Measurements from ENCODE around the gene MACO1. TPM values are rescaled to one million over a fixed set of nuclear protein-coding genes. Genes with fewer than 3 reads are reported as not detected.
A peak's percentile ranks its signal among the peaks of the same experiment; 100 is the strongest.
"Not testable (repeated sequence)": the region's sequence is repeated elsewhere in the genome, so short reads cannot be mapped to it uniquely, and the experiment has no call there.

Gene MACO1
- 15.2 TPM for total RNA-seq

- peak; percentile 92 for ATAC-seq
Observed at GRCh38 chr1:25430073-25430966, at the start of gene MACO1. MACO1 (plus strand) TSS chr1:25430897; CDS start chr1:25431099, 202 bp downstream.

- ATAC-seq = not testable (repeated sequence)
Observed at GRCh38 chr1:25382543-25382942, 48.2 kb upstream of the MACO1 start.

GRCh38 chr1:25383090-25383489, 47.6 kb upstream of the MACO1 start:
- ATAC-seq = not testable (repeated sequence)

- peak; percentile 62 for ATAC-seq
Observed at GRCh38 chr1:25383875-25384274, 46.8 kb upstream of the MACO1 start.

- not testable (repeated sequence) for ATAC-seq
Observed at GRCh38 chr1:25387096-25387495, 43.6 kb upstream of the MACO1 start.

DNA sequence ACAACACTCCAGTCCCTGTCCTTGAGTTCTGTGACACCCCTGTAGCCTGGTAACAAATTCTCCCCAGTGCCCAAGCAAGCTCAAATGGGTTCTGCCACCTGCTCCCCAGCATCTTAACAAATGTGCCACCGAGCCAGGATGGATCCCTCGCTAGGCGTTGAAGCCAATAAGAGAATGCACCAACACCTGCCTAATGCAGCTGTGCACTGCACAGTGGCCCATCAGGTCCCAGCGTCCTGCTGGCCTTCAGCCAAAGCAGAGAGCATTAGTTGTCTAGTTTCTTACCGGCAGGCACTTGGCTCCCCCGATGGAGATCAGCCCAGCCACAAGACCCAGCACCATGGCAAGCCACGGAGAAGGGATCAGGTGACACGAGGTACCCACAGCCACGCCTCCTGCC, 42.0 kb upstream of the MACO1 start:
- not testable (repeated sequence) for ATAC-seq

DNA sequence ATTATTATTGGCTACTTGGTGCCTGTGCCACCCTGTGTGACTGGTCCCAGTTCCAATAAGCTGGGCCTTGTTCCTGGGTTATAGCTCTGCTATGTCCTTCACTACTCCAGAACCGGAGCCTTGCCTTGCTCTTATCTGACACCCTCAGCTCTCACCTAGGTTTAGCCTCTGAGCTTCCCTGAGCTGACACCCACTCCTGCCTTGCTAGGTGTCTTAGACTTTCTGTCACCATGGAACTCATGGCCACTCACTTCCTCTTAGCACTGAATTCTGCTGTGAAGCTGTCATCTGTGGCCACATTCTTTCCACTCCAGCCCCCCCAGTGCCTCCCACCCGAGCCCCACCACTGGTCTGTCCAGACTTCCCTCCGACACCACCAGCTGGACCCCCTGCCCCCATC, 41.0 kb upstream of the MACO1 start:
- not testable (repeated sequence) for ATAC-seq

DNA sequence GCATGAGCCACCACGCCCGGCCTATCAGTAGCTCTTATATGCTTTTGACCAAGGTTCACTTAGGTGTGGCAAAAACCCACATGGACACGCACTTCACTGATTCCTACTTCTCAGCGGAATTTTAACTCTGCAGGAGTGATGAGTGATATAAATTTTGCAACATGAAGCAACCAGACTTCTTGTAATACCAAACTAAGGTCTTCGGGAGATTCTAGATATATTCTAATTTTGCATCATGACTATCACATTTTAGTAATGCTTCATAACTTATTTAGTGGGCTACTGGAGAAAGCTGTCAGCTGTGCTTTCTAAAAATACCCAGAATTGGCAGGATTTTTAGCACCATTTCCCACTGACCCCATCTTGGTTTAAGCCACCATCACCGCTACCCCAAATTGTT, 37.9 kb upstream of the MACO1 start:
- ATAC-seq = no peak

DNA sequence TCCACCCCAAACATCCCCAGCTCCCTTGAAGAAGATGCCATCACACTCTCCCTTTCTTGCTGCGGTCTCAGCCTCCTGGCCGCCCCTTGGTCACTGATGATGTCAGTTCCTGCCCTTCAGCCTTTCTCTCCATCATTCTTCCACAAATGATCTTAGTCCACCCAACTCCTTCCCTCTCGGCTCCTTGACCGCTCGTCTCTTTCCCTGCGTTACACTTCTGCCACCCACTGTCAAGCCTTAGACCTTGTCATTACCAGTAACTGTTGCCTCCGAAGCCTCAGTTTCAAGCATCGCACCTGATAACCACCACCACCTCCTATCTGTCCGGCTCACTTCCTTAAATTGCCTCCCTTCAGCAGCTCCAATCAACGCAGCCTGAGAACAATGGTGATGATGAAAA, 33.1 kb upstream of the MACO1 start:
- not testable (repeated sequence) for ATAC-seq

GRCh38 chr1:25398079-25398478, 32.6 kb upstream of the MACO1 start:
- ATAC-seq = not testable (repeated sequence)

DNA sequence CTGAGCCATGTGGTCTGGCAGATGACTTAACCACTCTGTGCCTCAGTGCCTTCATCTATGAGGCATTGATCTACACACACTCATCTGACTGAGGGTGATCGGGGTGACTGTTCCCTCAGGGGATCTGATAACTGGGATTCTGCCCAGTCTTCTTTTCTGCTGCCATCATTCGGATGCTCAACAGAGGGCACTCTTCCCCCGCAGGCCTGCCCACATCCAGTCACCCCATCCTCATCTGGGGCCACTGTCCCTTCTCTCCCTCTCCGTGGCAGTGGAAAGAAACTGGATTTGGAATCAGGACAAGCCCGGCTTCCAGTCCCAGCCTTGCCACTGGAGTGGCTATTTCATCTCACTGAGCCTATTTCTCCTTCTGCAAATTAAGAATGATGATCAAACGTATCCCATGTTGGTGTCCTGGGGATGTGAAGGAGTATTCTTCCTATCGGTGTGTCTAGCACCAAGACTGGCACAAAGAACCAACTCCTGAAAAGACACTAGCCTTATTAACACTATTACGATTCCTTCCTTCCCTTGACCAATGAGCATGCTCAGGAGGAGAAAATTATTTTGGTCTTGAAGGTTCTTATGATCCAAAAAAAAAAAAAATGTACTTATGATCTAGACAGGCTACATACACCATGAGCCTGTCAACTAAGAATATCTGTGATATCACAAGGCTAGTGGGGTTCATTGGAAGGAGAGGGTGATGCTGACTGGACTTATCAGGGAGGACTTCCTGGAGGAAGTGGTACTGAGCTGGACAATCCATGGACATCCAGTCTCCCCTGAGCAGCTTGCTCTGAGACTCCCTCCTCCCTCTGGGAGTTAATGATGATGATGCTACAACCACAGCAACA, 27.5 kb upstream of the MACO1 start:
- peak; percentile 76 for ATAC-seq

DNA sequence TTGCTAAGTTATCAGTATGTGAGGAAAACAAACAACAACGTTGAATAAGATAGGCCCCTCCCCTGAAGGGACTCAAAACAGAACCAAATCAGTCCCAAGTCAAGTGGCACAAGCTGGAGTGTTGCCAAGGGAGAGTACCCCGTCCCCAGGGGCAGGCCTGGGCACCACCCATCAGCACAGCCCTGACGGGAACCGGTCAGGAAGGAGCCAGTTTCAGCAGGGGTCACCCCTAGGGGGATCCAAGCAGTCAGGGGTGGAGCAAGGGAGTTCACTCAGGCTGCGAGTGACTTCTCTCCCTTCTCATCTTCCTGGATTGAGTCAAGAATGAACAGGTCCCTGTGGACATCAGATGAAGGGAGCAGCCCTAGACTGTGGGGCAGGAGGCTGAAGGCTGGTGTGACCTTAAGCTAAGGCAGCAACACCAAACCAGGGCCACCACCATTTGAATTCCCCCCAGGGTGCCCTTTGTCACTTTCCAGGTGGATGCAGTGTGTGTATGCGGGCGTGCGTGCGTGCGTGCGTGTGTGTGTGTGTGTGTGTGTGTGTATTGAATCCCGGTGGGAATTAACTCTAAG, 24.9 kb upstream of the MACO1 start:
- ATAC-seq = peak; percentile 33

DNA sequence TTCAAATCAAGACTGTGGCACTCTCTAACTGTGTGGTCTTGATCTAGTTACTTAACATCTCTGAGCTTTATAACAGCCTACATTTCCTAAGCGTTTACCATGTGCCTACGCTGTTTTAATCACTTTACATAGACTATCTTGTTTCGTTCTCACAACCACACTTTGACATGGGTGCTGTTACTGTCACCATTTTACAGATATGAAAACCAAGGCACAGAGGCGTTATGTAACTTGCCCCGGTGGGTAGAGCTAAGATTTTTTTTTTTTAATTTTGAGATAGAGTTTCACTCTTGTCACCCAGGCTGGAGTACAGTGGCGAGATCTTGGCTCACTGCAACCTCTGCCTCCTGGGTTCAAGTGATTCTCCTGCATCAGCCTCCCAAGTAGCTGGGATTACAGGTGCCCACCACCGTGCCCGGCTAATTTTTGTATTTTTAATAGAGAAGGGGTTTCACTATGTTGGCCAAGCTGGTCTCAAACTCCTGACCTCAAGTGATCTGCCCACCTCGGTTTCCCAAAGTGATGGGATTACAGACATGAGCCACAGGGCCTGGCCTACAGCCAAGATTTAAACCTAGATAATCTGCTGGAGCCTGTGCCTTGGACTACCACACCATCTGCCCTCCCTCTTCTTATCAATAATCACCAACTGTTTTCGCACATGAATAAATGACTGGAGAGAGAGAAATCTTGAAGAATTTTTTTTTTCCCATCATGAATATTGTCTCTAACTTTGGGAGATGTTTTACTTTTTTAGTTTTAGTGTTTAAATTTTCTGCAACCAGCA, 20.9 kb upstream of the MACO1 start:
- not testable (repeated sequence) for ATAC-seq

GRCh38 chr1:25412872-25413623, 17.6 kb upstream of the MACO1 start:
- not testable (repeated sequence) for ATAC-seq

DNA sequence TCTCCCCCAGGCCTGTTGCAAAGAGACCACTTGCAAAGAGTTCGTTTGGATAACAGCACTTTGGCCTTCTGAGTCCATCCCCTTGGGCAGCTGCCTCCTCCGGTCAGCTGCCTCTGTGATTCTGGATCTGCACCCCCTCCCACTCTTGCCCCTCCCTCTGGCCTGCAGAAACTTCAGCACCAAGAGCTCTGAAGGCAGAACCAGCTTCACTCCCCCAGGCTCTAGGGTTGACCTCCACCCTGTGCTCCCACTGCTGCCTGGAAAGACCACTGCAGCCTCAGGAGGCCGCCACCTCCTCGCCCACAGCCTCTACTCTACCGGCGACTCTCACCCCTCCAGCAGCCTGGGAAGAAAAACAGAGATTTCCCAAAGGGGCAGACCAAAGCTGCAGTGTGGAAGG, 16.5 kb upstream of the MACO1 start:
- ATAC-seq = not testable (repeated sequence)

- not testable (repeated sequence) for ATAC-seq
Observed at GRCh38 chr1:25414578-25414977, 16.1 kb upstream of the MACO1 start.

GRCh38 chr1:25417280-25417679, 13.4 kb upstream of the MACO1 start:
- ATAC-seq = not testable (repeated sequence)

DNA sequence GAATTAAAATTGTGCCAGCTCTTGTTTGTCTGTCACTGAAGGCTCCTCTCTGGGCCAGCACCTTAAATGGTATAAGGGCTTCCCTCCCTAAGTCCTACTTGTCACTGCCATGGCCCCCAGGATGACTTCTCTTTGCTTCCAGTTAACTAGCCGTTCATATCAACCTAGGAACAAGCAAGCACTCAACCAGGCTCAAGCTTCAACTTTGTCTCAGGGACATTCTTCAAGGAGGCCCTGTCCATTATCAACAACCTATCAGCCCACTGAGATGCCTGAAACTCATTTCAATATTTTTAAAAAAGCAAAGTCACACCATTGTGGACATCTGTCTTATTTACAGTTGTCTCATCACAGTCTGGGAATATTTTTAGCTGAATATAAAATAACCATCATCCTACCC, 11.4 kb upstream of the MACO1 start:
- not testable (repeated sequence) for ATAC-seq

DNA sequence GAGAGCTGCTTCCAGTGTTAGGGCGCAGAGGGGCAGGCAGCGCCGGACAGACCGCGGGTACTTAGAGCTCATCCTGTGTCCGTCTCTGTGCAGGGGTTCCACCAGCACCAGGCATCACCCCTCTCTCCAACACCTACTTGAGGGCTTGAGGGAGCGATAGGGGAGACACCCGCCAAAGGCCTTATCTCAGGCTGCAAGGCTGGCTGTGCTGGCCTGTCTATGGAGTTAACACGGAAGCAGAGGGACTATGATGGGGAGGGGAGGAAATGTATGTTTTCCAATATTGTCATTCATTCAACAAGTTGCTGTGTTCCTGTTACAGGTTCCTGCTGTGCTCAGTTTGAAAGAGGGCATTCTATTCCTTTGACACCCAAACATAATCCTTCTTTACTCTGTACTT, 10.0 kb upstream of the MACO1 start, which contains the start of gene RHCE:
RHCE (minus strand) TSS at position 111 of the 400 bp plus-strand sequence; CDS start at position 72, 39 bp downstream.
- ATAC-seq = not testable (repeated sequence)

DNA sequence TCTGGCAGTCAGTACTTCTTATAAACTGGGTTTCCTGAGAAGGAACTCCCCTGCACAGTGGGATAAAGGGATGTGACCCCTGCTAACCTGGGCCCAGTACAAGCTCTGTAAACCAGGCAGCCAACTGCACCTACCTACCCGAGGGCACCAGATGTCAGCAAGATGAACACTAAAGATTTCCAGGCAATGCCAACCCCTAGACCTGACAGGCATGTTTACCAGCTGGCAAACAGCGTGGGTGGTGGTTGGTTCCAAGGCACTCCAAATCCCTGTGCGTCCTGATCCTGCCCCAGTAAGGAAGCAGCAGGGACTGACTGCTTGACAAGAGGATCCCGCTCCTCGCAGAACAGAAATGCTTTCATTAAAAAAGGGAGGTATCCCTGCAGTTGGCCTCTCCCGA, 7.5 kb upstream of the MACO1 start:
- peak; percentile 29 for ATAC-seq

Measured in esophagus mucosa (tissue), 1 donor.